K562 (cell line): Measurements from ENCODE around the gene NTF4. TPM values are rescaled to one million over a fixed set of nuclear protein-coding genes. Genes with fewer than 3 reads are reported as not detected.
A peak's percentile ranks its signal among the peaks of the same experiment; 100 is the strongest.

Experiments used
- ARID3B ChIP-seq: fragments of 250-450 bp; sonication (Bioruptor Pico); IDR thresholded peaks from 2 replicates; pipeline ENCODE4 v1.4.0; 2020; ENCODE audit warnings: borderline replicate concordance
- BDP1 ChIP-seq: IDR thresholded peaks from 3 replicates; pipeline ENCODE4 v1.6.1; 2011; ENCODE audit not compliant: insufficient read length, insufficient read depth
- CHD1 ChIP-seq: fragments of 200-600 bp; sonication (generic); IDR thresholded peaks from one replicate; pipeline ENCODE4 v1.6.1; 2012; ENCODE audit warnings: mild to moderate bottlenecking, moderate library complexity, low read length, inconsistent platforms
- COPS2 ChIP-seq: fragments of 450-650 bp; conservative IDR thresholded peaks from 2 replicates; pipeline ENCODE4 v1.6.1; 2016; ENCODE audit warnings: mild to moderate bottlenecking, moderate library complexity
- EP400 ChIP-seq: fragments of 450-650 bp; IDR thresholded peaks from 2 replicates; pipeline ENCODE4 v1.6.1; 2017; ENCODE audit warnings: antibody characterized with exemption, mild to moderate bottlenecking, moderate library complexity
- HNRNPL ChIP-seq: fragments of 200-400 bp; formaldehyde crosslinking; IDR thresholded peaks from 2 replicates; pipeline ENCODE4 v1.6.1; 2017; ENCODE audit warnings: low read depth, mild to moderate bottlenecking, low read length
- JUN ChIP-seq, 2 experiments: sonication (generic) in 1 of 2; formaldehyde crosslinking in 1 of 2; IDR thresholded peaks; 2 replicates each; pipeline versions ENCODE4 v1.6.1 to v1.8.0; 2012 to 2022; ENCODE audit warnings: borderline replicate concordance in 2 of 2, mild to moderate bottlenecking in 2 of 2, improper control_type of control experiment in 1 of 2, low read depth in 1 of 2, low read length in 1 of 2, missing genetic modification reagents in 1 of 2
- NCOA1 ChIP-seq: fragments of 450-650 bp; IDR thresholded peaks from 2 replicates; pipeline ENCODE4 v1.6.1; 2016; ENCODE audit warnings: low read depth
- NCOA4 ChIP-seq: fragments of 450-650 bp; IDR thresholded peaks from 2 replicates; pipeline ENCODE4 v1.6.1; 2018; ENCODE audit warnings: mild to moderate bottlenecking; ENCODE audit not compliant: partially characterized antibody
- NR2C1 ChIP-seq, 2 experiments: fragments of 450-650 bp; IDR thresholded peaks; 2 replicates each; pipeline ENCODE4 v1.6.1; 2017; ENCODE audit warnings: mild to moderate bottlenecking in 2 of 2, antibody characterized with exemption in 1 of 2, inconsistent platforms in 1 of 2, missing compliant biosample characterization in 1 of 2, missing genetic modification characterization in 1 of 2
- NR2C2 ChIP-seq, 2 experiments: fragments of 200-800 bp in 1 of 2; sonication (Bioruptor generic) in 1 of 2; sonication (generic) in 1 of 2; formaldehyde crosslinking in 1 of 2; IDR thresholded peaks; 2 replicates each; pipeline versions ENCODE4 v1.6.1 to v1.8.0; 2016 to 2022; ENCODE audit warnings: mild to moderate bottlenecking in 1 of 2, missing compliant biosample characterization in 1 of 2, missing genetic modification characterization in 1 of 2, missing genetic modification reagents in 1 of 2
- PHB ChIP-seq: fragments of 250-450 bp; sonication (Bioruptor Pico); IDR thresholded peaks from 2 replicates; pipeline ENCODE4 v1.5.0; 2021
- PHF8 ChIP-seq: fragments of 200-600 bp; sonication (generic); IDR thresholded peaks from 2 replicates; pipeline ENCODE4 v1.6.1; 2012; ENCODE audit warnings: mixed run types, mild to moderate bottlenecking, inconsistent platforms, low read length, moderate library complexity, borderline replicate concordance
- PTRF ChIP-seq: fragments of 450-650 bp; IDR thresholded peaks from 2 replicates; pipeline ENCODE4 v1.6.1; 2016; ENCODE audit warnings: mild to moderate bottlenecking, missing genetic modification characterization, missing compliant biosample characterization
- SFPQ ChIP-seq: fragments of 200-400 bp; formaldehyde crosslinking; IDR thresholded peaks from 2 replicates; pipeline ENCODE4 v1.6.1; 2017; ENCODE audit warnings: mild to moderate bottlenecking, low read depth, low read length, moderate library complexity
- SP2 ChIP-seq: IDR thresholded peaks from 2 replicates; pipeline ENCODE4 v1.6.1; 2011; ENCODE audit warnings: mild to moderate bottlenecking, low read depth, low read length, moderate library complexity; ENCODE audit not compliant: poor library complexity, severe bottlenecking; ENCODE audit errors: extremely low read depth
- SRSF1 ChIP-seq: fragments of 200-400 bp; formaldehyde crosslinking; IDR thresholded peaks from 2 replicates; pipeline ENCODE4 v1.6.1; 2017; ENCODE audit warnings: mild to moderate bottlenecking, low read depth, low read length, moderate library complexity
- STAG1 ChIP-seq: sonication (generic); formaldehyde crosslinking; IDR thresholded peaks from 2 replicates; pipeline ENCODE4 v1.5.0; 2020; ENCODE audit warnings: missing genetic modification reagents, borderline replicate concordance
- TCF7 ChIP-seq: sonication (generic); IDR thresholded peaks from 2 replicates; pipeline ENCODE4 v1.6.1; 2016; ENCODE audit warnings: antibody characterized with exemption, borderline replicate concordance
- TFAM ChIP-seq: fragments of 250-450 bp; sonication (Bioruptor Pico); conservative IDR thresholded peaks from 2 replicates; pipeline ENCODE4 v1.5.0; 2021; ENCODE audit warnings: mild to moderate bottlenecking, moderate library complexity
- TOE1 ChIP-seq, 2 experiments: fragments of 450-650 bp in 1 of 2; sonication (generic) in 1 of 2; formaldehyde crosslinking in 1 of 2; IDR thresholded peaks; 2 replicates each; pipeline versions ENCODE4 v1.7.1 to v1.8.0; 2016 to 2022; ENCODE audit warnings: borderline replicate concordance in 2 of 2, mild to moderate bottlenecking in 2 of 2, antibody characterized with exemption in 1 of 2, inconsistent platforms in 1 of 2, low read depth in 1 of 2, missing genetic modification reagents in 1 of 2, moderate library complexity in 1 of 2
- TSC22D4 ChIP-seq: fragments of 450-650 bp; IDR thresholded peaks from 2 replicates; pipeline ENCODE4 v1.6.1; 2016; ENCODE audit warnings: missing genetic modification characterization, missing biosample characterization, control low read depth
- ZNF24 ChIP-seq: fragments of 450-650 bp; IDR thresholded peaks from 2 replicates; pipeline ENCODE4 v1.6.1; 2016
- polyA plus RNA-seq, 8 experiments: library from polyadenylated mRNA; depleted of rRNA in 4 of 8; stranded (reverse) in 5 of 8; unstranded in 3 of 8; fragments of >200 nt; fragmentation: Nextera tagmentation in 2 of 8; fragmentation: Illumina TruSeq in 1 of 8; extraction: Ambion mirVana in 2 of 8; extraction: Trizol in 1 of 8; gene quantifications; 2 replicates each; pipeline versions ENCODE4 v1.2.1 to v1.2.3, GENCODE V29; 2011 to 2014; ENCODE audit warnings: inconsistent platforms in 1 of 8, missing spikeins in 1 of 8
- total RNA-seq, 7 experiments: library from RNA; depleted of rRNA in 6 of 7; stranded (reverse); fragments of >200 nt in 6 of 7; fragmentation: Illumina TruSeq in 2 of 7; extraction: Trizol in 2 of 7; gene quantifications; 2 replicates each; pipeline versions ENCODE4 v1.2.1 to v1.2.3, GENCODE V29; 2011 to 2021; ENCODE audit warnings: low replicate concordance in 1 of 7

NTF4 gene
- total and polyA plus RNA-seq, 9 of the 15 experiments (the other 6 are each of a cell fraction or from before 2014, with no cell fraction given) = not detected

GRCh38 chr19:49020931-49021895 lies 43.4 kb downstream of the NTF4 start (continued):
- no peak for TF ChIP-seq TFAM (CRISPR knock-in tag)
- TF ChIP-seq NR2C1 (IDR thresholded peaks at IDR 0.05) = peak; percentile 70
- TF ChIP-seq NR2C1 (tag; IDR thresholded peaks at IDR 0.05) = peak; percentile 70
- no peak for TF ChIP-seq PHF8
- no peak for TF ChIP-seq SFPQ
- TF ChIP-seq EP400 = no peak
- no peak for TF ChIP-seq TCF7
- TF ChIP-seq CHD1 = no peak
- peak; percentile 29; the same call in 1 of the 2 replicates for TF ChIP-seq ZNF24
- no peak for TF ChIP-seq NR2C2 (CRISPR knock-in tag; IDR thresholded peaks at IDR 0.05)
- TF ChIP-seq NR2C2 (tag; IDR thresholded peaks at IDR 0.05) = peak; percentile 86
- TF ChIP-seq JUN (IDR thresholded peaks at IDR 0.05; ENCODE audit: borderline replicate concordance, low read depth, low read length) = peak; percentile 59; the same call in 1 of the 2 replicates
- TF ChIP-seq JUN (CRISPR knock-in tag; IDR thresholded peaks at IDR 0.05; ENCODE audit: borderline replicate concordance) = no peak
- no peak for TF ChIP-seq ARID3B (CRISPR knock-in tag)
- no peak for TF ChIP-seq BDP1
- TF ChIP-seq PTRF (tag) = no peak
- TF ChIP-seq NCOA4 = peak; percentile 34
- no peak for TF ChIP-seq COPS2
- TF ChIP-seq SRSF1 = no peak
- TF ChIP-seq STAG1 (CRISPR knock-in tag) = no peak
- no peak for TF ChIP-seq PHB
- no peak for TF ChIP-seq TSC22D4
- no peak for TF ChIP-seq TOE1 (IDR thresholded peaks at IDR 0.05; ENCODE audit: borderline replicate concordance)
- no peak for TF ChIP-seq TOE1 (CRISPR knock-in tag; IDR thresholded peaks at IDR 0.05; ENCODE audit: borderline replicate concordance, low read depth)
- TF ChIP-seq NCOA1 = no peak
- no peak for TF ChIP-seq HNRNPL
- TF ChIP-seq SP2 = no peak
